Dedifferentiated amniotic fluid mesenchymal stem cell (primary cell): ENCODE measurements around the gene IL5RA.

ENCODE experiments used
- DNase-seq: peaks from one replicate; pipeline ENCODE4 v3.0.0-alpha.2; 2016; ENCODE audit errors: extremely low spot score

The IL5RA gene

GRCh38 chr3:3107181-3107580 is 3.0 kb downstream of the IL5RA start:
- DNase-seq, result no peak

DNA sequence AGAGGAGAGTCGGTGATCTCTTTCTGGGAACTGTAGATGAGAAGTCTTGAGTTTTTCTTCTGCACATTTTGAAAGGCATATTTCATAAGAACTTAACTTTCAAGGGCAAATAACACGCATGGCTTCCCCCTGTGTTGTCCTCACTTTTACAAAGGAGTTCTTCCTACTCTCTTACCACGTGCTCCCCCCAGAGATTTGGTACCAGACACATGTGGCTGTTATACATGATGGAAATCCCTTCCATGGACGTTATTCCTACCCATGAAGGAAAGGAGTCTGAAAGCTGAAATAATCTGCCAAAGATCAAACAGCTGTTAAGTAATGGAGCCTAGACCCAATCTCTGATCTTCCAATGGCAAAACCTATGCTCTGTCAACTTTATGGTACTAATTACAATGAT is 4.4 kb downstream of the IL5RA start:
- DNase-seq, result no peak

DNA sequence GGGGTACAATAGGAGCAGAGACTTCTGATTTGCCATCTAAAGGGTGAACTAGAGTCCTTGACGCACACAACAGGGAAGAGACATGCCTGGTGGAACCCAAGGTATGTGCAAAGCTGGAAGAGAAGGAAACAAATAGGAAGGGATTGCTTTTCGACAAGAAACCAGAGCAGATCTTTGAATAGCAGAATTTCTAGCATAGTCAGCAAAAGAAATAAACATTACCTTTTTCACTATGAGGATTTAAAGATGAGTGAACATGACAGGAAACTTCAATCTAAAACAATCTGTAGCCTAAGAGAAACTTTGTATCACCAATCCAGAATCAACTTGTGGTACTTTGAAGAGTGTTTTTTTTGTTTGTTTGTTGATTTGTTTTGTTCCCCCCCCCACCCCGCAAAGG is 4.9 kb downstream of the IL5RA start:
- DNase-seq, result no peak

GRCh38 chr3:3102751-3103150 is 7.4 kb downstream of the IL5RA start:
- DNase-seq, result no peak

GRCh38 chr3:3101660-3102458 is 8.3 kb downstream of the IL5RA start:
- DNase-seq, result no peak

DNA sequence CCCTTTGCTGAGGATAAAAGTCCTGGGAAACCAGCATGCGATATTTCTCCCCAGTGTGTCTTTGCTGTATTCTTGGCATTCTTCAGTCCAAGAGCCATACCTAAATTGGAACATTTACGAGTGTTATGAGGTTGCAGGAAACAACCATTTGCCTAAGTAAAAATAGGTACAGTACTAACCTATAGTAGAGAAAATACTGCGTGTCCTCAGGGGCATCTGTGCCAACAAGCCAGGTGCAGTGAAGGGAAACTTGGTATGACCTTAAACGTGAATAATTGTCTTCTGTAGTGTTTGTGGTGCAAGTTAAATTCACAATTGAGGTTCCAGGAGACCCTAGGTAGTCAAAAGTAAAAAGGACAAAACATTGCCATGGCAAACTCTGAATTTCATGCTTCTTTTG is 12.2 kb downstream of the IL5RA start:
- DNase-seq, result no peak

DNA sequence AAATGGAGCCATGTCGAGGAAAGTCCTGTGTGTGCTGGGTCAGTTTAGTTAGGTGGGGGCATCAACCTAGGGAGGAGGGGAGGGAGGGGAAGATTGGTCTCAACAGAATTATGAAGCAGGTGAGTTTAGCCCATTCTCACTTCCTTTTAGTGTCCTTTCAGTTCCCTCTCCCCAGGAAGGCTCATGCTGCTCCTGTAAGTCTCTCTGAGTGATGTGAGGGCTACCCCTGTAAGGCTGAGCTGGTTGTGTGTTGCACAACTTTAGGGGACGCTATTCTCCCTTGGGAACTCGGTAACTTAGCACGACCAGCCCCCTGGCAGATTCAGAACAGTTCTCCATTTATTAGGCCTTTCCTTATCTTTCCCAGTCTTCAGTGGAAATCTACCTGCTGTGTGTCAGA is 21.2 kb downstream of the IL5RA start:
- DNase-seq, result no peak

- DNase-seq, result no peak
Observed at GRCh38 chr3:3087716-3088465, 22.3 kb downstream of the IL5RA start.

DNA sequence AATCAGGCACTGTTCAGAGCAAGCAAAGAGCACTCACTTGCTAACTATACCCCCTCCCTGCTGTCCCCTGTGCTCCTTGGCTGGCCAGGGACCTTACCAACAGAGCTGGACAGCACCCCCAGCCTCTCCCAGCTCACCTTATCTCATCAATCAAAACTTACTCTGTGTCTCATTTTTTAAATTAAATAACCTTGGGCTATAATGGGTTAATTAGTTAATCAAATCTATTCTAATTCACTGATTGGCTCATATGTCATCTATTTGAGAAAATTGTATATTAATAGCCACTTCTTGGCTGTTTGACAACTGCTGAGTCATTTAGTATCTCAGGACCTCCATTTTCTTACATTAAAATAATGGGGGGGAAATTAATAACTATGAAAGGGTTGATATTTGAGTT is 22.9 kb downstream of the IL5RA start:
- DNase-seq, result no peak

GRCh38 chr3:3086239-3086638 is 23.9 kb downstream of the IL5RA start:
- no peak for DNase-seq

- DNase-seq, result no peak
Observed at GRCh38 chr3:3085782-3086181, 24.4 kb downstream of the IL5RA start.

- no peak for DNase-seq
Observed at GRCh38 chr3:3084890-3085289, 25.3 kb downstream of the IL5RA start.

DNA sequence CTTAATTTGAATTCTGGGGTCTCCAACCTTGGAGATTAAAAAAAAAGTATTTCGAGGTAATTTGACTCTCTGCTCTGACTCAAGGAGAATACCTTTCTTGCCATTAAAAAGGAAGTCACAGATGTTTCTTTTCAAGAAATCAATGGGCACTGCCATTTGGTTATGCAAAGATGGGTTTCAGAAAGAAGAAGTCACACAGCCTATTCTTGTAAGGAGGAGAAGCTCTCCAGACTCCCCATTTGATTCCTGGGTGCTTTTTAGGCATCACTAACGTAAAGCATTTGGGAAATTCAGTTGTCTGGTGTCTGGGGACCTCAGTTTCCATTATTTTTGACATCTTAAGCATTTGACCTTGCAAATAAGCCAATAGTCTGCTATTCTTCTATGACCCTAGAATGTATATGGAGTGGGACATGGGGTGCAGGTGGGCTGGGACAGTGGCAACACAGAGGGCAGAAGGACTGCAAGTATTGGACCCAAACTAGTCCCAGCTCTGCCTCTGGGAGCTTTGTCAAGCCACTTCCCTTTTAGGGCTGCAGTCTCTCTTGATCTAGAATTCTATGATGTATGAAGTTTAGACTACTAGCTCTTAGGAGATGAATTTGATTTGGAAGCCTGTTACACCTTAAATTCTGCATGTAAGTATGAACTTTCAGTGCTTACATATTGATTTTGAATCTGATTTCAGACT is 27.8 kb downstream of the IL5RA start:
- DNase-seq, result no peak

DNA sequence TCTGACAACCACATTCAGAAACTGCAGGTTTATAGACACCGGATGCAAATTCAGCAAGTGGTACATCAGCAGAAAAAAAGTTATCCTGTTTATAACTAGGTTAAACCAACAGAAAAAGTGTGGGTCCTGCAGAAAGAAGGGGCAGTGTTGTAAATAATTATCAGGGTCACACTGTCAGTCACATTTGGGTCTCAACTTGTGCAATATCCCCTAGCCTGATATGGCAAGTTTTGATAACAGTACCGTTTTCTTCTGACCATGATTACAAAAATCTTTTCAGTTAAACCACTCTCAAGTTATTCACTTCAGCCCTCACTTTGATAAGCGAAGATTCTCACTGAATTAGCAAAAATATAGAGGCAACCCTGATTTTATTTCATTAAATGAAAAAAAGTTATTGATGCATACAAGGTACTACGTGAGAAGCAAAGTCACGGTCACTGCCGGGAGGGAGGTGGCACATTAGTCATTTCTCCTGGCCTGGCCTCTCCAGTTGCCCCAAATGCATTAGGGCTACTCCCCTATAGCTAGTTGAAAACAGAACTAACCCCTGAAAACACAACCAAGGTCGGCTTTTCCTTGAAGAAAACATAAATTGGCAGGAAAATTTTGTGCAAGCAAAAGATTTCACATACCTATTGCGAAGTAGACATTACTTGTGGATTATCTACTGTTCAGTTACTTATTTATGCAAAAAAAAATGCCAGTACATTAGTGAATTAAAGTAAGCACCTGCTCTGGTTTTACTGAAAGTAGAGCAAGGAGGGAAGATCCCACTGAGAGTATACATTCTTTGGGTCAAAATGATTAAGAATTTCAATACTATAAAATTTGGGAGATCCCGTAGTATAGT is 28.6 kb downstream of the IL5RA start:
- DNase-seq, result no peak

- DNase-seq, result no peak
Observed at GRCh38 chr3:3080309-3080708, 29.9 kb downstream of the IL5RA start.

- DNase-seq, result no peak
Observed at GRCh38 chr3:3074551-3075257, 35.5 kb downstream of the IL5RA start.

GRCh38 chr3:3071136-3071535 is 39.0 kb downstream of the IL5RA start:
- no peak for DNase-seq

- DNase-seq, result no peak
Observed at GRCh38 chr3:3069723-3070122, 40.5 kb downstream of the IL5RA start.

GRCh38 chr3:3068358-3068881 is 41.8 kb downstream of the IL5RA start:
- DNase-seq, result no peak

- no peak for DNase-seq
Observed at GRCh38 chr3:3066910-3067309, 43.3 kb downstream of the IL5RA start.

DNA sequence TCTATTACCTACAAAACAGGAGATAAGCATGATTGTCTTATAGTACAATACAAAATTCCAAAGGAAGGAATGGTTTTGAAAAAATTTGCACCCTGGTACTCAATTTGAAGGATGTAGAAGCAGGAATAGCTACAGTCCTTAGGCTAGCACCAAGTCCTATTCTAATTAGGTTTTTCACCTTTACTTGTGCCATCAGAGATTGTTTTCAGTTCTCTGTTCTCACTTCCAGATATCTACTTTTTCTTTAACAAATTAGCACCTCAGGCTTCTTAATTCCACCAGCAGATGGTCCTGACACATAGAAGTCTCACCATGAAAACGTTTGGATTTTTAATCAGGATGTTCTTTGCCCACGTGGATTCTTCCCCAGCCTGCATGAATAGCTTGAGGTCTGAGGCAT is 43.8 kb downstream of the IL5RA start:
- DNase-seq, result no peak
